Hypothalamus (tissue), 51 donors: Measurements from ENCODE around the gene PRMT3.
A peak's percentile ranks its signal among the peaks of the same experiment; 100 is the strongest.
"Not testable (repeated sequence)": the region's sequence is repeated elsewhere in the genome, so short reads cannot be mapped to it uniquely, and the experiment has no call there.

Experiments
- DNase-seq, 51 donors: peaks; one replicate each; lab custom pipeline; 2025; lab: John Stamatoyannopoulos, UW

Gene PRMT3

DNA sequence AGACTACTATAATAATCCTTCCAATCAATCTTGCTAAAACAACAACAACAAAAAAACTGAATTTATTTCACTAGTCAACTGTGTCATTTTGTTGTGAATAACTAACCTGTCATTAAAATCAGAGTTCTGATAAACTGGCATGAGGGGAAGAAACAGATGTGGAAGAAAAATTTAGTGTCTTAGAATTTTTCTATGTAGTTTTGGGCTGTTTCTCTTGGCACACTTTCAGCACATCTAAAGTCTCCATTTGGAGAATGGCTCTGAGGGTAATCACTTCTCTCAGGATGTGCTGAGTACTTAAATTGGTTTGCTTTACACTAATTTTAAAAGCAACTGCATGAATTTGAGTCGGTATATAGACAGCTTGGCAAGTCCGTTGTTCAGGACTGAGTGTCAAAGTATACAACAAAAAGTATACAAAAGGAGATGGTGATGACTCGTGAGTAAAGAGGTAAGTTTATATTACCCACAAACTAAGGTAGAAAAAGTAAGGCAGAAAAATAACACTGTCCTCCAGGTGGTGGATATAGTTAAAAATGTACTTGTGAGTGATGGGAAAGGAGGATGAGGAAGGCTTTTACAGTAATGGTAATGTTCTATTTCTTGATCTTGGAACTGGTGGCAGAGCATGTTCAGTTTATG lies 13.8 kb upstream of the PRMT3 start:
- DNase-seq: no peak

DNA sequence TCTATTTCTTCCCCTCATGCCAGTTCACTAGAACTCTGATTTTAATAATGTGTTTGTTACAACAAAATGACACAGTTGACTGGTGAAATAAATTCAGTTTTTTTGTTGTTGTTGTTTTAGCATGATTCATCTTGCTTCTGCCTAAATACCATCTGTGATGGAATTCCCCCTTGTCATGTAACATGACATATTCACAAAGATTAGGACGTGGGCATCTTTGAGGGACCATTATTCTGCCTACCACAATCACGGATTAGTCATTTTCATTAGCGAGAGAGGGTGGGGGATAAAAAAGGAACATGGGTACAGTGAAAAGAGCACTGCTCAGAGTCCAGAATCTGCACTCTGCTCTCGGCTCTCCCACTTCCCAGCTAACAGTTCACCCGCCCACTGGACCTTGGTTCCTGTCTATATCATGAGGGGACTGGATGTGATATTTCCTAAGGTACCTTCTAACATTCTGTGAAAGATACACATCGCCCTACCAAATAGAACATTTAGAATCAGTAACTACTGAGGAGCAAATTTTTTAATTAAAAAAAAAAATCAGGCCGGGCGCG lies 12.7 kb upstream of the PRMT3 start:
- peak in 1 of 51 donors; percentile 7 for DNase-seq

DNA sequence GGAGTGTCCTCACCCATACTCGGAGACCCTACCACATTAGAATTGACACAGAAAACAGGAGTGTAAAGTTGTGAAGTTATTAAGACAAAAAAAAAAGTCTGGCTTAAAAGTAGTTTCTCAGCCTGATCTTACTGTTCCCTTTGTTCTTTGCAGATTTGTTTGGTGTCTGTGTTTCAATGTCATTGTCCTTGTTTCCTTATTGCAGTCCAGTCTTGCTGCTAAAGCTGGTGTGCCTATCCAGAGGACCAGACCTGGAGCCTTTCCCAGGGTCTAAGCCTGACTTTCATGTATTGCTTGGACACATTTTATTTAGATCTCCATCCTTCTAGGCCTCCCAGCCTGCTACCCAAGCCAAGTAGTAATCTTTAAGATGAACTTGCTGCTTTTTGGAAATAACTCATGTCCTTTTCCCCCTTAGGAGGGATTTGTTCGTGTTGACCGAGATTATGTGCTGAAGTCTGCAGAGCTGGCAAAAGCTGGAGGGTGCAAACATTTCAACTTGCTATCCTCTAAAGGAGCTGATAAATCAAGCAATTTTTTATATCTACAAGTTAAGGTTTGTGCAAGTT lies 11.3 kb upstream of the PRMT3 start:
- DNase-seq: no peak

DNA sequence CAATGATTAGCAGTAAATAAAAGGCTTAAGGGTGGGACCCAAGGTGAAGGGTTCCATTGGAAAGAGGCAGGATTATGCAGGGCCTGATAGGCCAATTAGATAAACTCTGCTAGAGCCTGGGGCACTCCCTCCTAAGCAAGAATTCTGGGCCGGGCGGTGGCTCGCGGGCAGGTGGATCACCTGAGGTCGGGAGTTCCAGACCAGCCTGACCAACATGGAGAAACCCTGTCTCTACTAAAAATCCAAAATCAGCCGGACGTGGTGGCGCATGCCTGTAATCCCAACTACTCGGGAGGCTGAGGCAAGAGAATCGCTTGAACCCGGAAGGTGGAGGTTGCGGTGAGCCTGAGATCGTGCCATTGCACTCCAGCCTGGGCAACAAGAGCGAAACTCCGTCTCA lies 1.5 kb upstream of the PRMT3 start:
- not testable (repeated sequence) for DNase-seq

DNA sequence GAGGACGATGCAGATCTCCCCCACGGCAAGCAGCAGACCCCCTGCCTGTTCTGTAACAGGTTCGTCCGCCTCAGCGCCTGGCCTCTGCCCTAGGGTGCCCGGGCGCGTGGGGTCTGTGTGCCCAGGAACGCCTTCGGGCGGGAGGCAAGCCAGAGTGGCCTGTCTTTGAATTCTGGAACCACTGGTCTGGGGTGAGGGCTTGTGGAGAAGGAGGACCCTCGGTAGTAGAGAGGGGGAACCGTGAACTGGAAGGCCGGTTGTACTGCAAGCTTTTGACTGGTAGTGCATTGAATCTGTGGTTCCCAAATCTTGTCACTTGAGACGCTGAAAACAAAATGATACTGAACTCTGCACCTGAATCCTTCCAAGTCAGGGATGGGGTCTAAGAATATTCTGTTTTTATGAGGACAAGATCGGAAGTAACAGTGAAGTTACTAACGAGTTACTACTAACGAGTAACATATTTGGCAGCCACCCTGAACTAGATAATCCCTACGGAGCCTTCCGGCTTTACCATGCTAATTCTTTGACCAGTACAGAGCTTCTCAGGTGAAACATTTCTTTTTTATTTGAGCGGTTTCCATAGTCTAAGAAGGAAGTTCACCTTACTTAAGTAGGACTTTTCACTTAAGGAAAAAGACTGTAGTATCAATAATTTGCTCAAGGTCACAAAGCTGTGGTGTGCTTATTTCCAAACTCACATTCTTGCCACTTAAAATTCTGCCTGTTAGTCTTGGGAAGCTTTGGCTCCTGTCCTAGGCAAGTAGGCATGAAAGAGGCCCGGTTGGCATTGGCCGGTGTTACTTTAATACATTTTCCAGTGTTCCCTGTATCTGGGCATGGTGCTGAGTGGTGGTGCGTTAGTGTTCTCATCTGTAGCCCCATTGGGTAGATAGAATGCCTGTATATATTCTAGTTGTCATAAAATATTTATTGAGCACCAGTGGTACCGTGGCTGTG lies 860 bp downstream of the PRMT3 start:
- DNase-seq: peak in 13 of 51 donors; percentile 7 to 71 (median 53)

DNA sequence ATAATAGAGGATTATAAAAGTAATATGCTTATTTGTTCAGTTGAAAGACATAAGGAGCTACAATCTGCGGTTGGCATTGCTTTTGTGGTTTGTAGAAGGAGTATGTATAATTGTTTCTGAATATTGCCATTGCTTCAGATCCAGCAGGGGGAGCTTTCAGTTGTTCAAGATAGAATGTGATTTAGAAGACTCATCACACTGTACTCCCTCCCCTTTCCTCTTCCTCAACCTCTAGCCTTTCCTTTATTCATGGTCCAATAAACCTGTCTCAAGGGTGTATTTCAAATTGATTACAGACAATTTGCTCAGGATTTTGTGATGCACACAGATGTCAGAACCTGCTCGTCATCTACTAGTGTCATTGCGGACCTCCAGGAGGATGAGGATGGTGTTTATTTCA lies 9.8 kb downstream of the PRMT3 start:
- DNase-seq: peak in 3 of 51 donors; percentile 4 to 35 (median 6)

DNA sequence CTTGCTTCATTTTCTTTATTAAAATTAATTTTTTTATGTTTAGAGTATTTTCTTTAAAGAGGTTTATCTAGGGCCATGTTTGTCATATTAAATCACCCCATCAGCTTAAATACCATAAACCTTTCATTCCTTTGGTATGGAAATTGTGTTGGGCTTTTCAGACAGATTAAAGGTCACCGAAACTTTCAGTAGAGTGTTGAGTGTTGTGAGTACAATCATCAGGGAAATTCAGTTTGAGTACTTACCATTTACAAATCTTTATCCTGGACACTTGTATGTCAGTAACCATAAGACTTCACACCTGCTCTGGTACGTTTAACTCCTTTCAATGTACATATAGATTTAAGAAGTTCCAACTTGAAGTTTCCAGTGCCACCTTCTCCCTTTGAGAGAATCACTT lies 12.0 kb downstream of the PRMT3 start:
- no peak for DNase-seq

DNA sequence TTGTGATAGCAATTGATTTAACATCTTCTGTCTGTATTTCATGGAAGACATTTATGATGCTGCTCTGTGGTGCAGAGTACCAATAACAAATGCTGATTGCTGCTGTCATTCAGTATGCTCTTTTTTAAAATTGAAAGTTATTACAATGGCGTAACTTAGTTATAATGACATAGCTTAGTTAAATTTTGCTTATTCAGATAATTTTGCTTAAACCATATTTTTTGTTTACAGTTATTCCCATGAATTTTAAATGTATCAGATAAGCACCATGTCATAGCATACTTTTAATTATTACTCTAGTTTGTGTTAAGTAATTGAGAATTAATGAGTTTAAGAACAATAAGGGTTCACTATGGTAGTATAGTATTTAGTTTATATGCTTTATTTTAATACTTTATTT lies 15.5 kb downstream of the PRMT3 start:
- no peak for DNase-seq

DNA sequence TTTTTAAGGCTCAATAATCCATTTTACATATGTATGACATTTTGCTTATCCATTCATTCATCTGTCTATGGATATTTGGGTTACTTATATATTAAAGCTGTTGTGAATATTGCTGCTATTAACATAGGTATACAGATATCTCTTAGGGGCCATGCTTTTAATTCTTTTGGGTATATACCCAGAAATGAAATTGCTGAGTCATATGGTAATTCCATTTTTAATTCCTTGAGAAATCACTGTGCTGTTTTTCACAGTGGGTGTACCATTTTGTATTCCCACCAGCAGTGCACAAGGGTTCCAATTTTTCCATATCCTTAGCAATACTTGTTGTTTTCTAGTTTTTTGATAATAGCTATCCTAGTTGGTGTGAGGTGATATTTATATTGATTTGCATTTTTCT lies 19.0 kb downstream of the PRMT3 start:
- DNase-seq: no peak

DNA sequence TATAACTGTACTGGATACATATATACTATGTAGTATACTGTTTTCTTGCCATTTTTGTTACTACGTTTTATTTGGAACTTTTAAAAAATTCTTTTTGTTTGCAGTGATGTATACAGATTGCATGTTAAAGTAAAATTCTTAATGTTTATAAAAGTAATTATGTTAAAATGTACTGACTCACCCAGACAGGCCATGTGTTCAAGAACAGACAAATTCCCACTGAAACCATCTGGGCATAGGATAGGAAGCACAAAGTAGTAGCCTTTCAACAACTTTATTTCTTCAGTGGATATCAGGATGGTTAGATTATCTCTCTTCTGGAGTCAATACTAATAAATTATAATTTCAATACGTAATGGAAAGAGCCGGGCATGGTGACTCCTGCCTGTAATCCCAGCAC lies 19.8 kb downstream of the PRMT3 start:
- DNase-seq: no peak

DNA sequence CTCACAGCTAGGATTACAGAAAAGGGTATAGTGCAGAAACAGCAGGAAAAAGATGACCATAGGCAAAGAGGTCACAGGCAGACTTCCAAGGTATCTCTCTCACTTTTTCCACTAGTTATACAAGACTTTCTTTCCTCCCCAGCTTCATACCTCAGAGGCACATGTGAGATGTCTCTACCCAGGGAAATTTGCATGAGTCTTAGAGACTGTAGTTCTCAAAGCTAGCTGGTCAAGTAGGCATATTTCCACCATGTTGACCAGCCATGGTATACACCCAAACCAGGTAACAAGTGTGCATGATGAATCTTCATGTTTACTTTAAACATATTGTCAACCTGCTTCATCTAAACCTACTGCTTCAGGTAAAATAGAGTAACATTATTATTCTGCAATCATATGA lies 27.9 kb downstream of the PRMT3 start:
- no peak for DNase-seq

DNA sequence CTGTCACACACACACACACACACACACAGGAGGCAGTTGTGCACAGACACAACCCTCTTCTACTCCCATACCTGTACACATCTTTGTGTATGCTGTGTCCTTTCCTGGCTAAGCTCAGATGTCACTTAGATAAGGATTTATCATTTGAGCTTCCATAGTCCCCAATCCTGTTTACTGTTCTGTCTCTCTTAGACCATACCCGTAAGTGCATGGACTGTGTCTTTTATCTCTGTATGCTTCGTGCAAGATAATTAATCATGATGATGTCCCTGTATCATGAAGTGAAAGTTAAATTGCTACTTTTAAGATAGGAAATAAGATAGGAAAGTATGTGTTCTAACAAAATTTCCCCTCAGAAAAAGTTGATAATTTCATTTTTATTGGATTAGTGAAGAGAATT lies 30.3 kb downstream of the PRMT3 start:
- no peak for DNase-seq

DNA sequence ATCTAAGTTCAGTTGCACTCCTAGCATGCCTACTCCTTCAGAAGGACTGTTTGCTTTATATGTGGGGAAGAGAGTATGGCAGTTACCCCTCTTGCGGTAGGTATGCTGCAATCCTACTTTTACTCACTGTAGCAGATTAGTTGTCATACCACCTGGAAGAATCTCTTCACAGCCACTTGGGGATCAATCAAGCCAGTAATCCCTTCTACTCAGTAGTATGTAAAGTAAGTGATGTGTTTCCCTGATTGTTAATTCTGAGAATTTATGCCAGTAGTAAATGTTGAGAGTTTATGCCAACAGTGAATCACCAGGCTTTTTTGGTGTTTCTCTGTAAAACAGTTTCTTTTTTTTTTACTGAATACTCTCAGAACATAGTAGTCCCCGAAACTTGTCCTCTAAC lies 34.4 kb downstream of the PRMT3 start:
- no peak for DNase-seq

DNA sequence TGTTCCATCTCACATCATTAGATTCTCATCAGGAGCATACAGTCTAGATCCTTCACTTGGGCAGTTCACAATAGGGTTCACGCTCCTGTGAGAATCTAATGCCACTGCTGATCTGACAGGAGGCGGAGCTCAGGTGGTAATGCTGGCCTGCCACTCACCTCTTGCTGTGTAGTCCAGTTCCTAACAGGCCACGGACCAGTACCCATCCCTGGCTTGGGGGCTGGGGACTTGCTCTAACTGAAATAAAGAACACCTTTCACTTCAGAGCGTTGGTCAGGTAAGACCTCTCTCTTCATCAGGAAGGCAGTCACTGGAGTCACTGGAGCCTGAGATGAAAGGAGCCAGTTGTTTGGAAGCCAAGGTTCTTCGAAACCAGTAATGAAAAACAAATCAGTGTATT lies 41.7 kb downstream of the PRMT3 start:
- DNase-seq: no peak

DNA sequence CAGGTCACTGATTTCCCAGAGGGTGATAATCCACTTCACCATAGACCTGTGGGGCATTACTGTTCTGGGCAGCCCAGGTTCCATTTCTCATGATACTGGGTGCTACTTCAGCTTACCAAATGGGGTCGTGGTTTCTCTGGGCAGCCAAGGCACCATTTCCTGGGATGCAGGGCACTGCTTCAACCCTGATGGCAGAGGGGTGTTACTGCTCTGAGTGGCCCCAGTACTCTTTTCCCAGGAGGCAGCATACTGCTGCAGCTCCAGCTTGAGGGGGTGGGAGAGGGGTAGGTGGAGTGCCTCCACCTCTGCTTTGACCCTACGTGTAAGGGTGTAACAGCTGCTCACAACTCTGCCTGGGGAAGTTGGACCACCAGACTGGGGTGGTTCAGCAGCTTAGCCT lies 51.1 kb downstream of the PRMT3 start:
- DNase-seq: no peak

DNA sequence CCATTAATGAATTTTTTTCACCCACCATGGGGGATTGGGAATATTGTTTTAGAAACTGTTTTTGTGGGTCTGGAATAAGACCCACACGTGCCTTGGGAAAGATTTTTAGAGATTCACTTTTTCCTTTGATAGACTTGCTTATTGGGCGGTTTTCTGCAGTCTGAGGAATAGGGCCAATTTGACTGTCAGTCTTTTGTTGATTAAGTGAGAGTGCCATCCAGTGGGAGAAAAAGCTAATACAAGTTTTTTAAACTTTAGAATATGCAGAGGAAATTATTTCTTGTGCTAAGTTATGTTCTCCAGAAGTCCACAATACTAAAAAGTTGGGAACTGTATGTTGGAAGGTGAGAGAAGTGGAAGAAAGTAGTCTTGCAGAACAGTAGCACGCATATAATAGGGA lies 56.1 kb downstream of the PRMT3 start:
- no peak for DNase-seq

DNA sequence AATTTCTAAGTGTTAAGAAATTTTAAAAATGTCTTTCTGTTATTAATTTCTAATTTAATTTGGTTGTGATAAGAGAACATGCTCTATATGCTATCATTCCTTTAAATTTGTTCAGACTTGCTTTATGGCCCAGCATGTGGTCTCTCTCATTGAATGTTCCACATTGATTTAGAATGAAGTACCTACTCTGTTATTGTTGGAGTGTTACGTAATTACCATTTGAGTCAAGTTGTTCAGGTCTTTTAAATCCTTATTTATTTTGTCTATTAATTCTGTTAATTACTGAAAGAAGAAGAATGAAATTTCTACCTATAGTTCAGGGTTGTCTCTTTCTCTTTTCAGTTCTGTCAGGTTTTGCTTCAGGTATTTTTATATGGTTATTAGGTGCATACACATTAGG lies 57.0 kb downstream of the PRMT3 start:
- DNase-seq: no peak

DNA sequence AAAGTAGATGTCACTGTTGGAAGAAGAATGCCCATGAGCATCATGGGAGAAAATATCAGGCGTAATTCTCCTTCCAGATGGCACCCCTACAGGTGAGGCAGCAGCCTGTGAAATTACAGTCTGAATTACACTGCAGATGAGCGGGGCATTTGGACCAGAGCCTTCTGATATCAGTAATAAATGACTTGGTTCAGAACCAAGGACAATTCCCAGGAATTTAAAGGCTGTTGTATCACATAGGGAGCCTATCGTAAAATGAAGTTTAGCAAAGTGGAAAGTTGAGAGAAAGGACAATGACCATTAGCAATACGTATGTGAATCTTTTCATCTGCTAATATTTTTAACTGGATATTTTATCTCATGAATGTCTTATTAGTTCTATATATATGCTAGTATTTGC lies 61.3 kb downstream of the PRMT3 start:
- no peak for DNase-seq

DNA sequence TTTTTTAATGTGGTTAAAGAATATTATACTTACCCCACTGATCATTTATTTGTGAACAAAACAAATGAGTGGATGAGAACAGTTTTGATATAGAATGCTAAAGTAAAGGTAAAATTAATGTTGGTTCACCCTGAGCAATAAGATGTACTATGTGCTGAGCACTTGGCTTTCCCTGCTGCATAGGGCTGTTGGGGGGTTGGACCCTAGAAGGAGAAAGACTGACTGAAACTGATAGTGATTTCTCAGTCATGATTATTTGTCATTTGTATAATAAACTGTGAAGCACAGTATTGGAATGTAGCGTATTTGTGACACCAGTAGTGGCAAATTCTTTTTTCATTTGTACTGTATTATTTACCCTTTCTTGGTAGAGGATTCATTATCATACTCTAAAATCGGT lies 63.3 kb downstream of the PRMT3 start:
- DNase-seq: no peak

DNA sequence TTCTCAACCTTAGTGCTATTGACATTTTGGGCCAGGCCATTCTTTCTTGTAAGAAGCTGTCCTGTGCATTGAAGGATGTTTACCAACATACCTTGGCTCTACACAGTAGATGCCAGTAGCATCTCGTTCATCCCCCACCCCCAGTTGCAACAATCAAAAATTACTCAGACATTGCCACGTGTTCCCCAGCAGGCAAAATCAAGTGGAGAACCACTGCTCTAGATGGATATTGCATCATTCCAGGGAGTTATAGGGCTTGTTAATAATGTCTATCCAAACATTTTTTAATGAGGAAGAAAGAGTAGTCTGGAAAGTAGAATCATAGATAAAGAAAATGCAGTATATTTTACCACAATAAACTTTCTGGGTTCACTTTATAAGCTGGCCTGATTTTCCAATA lies 64.1 kb downstream of the PRMT3 start:
- no peak for DNase-seq

DNA sequence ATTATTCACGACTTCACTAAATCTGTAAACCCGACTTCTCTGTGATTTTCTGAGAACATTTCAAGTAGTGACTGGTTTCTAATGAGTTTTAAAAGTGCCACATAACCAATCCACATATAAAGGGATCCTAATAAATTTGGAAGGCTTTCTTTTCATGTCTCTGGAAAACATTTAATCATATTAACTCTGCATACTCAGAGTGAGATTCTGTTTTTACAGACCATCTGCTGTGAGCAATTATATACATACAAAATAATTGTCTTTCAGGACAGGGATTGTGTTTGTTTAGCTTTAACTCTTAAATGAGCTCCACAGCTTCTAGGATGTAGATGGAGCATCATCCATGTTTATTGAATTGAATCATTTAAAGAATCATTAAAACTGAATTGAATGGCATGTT lies 65.1 kb downstream of the PRMT3 start:
- DNase-seq: no peak
